Smooth muscle cell of the coronary artery (primary cell): ENCODE results near the gene SCYL3. TPM values are rescaled to one million over a fixed set of nuclear protein-coding genes. Genes with fewer than 3 reads are reported as not detected.

Source experiments
- total RNA-seq: library from RNA; depleted of rRNA; stranded (reverse); fragments of >200 nt; gene quantifications from 2 replicates; pipeline ENCODE4 v1.2.3, GENCODE V29; 2014; ENCODE audit warnings: low replicate concordance

The SCYL3 gene, protein sequence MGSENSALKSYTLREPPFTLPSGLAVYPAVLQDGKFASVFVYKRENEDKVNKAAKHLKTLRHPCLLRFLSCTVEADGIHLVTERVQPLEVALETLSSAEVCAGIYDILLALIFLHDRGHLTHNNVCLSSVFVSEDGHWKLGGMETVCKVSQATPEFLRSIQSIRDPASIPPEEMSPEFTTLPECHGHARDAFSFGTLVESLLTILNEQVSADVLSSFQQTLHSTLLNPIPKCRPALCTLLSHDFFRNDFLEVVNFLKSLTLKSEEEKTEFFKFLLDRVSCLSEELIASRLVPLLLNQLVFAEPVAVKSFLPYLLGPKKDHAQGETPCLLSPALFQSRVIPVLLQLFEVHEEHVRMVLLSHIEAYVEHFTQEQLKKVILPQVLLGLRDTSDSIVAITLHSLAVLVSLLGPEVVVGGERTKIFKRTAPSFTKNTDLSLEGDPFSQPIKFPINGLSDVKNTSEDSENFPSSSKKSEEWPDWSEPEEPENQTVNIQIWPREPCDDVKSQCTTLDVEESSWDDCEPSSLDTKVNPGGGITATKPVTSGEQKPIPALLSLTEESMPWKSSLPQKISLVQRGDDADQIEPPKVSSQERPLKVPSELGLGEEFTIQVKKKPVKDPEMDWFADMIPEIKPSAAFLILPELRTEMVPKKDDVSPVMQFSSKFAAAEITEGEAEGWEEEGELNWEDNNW
- 5.9 and 10.9 TPM in 2 replicates for total RNA-seq

DNA sequence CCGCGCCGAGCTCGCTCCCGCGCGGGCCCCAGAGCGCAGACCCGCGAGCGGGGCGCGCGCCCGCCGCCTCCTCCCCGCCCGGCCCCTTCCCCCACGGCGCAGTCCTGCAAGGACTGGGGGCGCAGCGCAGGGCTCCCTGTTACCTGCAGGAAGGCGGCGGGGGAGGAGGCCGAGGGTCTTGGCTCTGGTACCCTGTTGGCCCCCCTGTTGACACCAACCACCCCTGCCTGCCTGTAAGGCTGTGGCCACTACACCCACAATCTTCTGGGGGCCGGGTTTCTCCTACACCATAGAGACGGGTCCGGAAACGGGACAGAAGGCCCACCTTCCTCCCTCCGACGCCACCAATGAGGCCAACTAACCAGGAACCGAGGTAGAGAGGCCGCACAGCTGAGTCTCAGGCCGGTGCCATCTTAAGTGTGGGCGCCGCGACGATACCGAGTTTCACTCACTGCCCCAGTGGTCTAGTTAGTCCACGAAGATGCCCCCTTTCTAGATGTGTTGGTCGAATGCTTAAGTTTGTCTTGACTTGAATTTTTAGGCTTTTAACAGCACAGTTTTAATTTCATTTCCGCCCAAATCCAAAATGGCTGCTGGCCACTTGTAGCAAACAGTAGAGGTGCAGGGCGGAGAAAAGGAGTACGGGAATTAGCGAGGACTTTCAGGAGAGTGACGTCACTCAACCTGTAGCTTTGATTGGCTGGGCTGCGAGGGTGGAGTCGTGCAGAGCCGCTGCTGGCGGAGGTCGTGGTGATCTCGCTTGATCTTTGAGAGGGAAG is at the start of gene SCYL3:
SCYL3 (minus strand) TSS at position 252 of the 779 bp plus-strand sequence. CDS start 5,056 bp downstream, outside the sequence.

Other genes starting within 250 kb of the SCYL3 start
- 2.3 TPM in 1 of 2 replicates, not detected in the other for gene SELL, start 182.3 kb downstream of the SCYL3 start, total RNA-seq
- 0.45 TPM in 1 of 2 replicates, not detected in the other for gene SELE, start 159.8 kb downstream of the SCYL3 start, total RNA-seq
- 2.1 and 6.9 TPM in 2 replicates for gene METTL18, start 99.0 kb downstream of the SCYL3 start, total RNA-seq
- 20.7 and 29.5 TPM in 2 replicates for gene KIFAP3, start 180.8 kb upstream of the SCYL3 start, total RNA-seq